ENCODE results near the gene DTHD1.

GRCh38 chr4:36313301-36313700 is 31.9 kb downstream of the DTHD1 start:
- TF ChIP-seq CTCF (IDR thresholded peaks at IDR 0.05) (no peak), POLR2A (IDR thresholded peaks at IDR 0.05) (no peak)
